Hematopoietic multipotent progenitor cell treated with erythropoietin and hydrocortisone succinate and interleukin-3 and kit ligand, for 8 days (in vitro differentiated cells): ENCODE measurements around the gene KRTAP1-5.
"Not testable (repeated sequence)": the region's sequence is repeated elsewhere in the genome, so short reads cannot be mapped to it uniquely, and the experiment has no call there.

Source experiments
- DNase-seq: peaks from one replicate; pipeline ENCODE4 v3.0.0-alpha.2; 2015

Gene KRTAP1-5

GRCh38 chr17:41026715-41027471 lies at the start of gene KRTAP1-5:
TSS of gene KRTAP1-5 (minus strand) at chr17:41027208. CDS start at chr17:41027155, 53 bp downstream.
- DNase-seq = no peak

DNA sequence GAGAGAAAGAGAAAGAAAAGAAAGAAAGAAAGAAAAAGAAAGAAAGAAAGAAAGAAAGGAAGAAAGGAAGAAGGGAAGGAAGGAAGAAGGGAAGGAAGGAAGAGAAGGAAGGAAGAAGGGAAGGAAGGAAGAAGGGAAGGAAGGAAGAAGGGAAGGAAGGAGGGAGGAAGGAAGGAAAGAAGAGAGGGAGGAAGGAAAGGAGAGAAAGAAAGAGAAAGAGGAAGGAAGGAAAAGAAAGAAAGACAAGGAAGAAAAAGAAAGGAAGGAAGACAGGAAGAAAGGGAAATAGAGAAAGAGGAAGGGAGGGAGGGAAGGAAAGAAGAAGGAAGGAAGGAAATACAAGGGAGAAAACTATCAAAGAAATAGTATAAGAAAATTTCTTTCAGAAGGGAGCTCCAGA lies 49.8 kb upstream of the KRTAP1-5 start:
- DNase-seq = no peak

- DNase-seq = no peak
Measured at GRCh38 chr17:41073676-41074075, 46.7 kb upstream of the KRTAP1-5 start.

DNA sequence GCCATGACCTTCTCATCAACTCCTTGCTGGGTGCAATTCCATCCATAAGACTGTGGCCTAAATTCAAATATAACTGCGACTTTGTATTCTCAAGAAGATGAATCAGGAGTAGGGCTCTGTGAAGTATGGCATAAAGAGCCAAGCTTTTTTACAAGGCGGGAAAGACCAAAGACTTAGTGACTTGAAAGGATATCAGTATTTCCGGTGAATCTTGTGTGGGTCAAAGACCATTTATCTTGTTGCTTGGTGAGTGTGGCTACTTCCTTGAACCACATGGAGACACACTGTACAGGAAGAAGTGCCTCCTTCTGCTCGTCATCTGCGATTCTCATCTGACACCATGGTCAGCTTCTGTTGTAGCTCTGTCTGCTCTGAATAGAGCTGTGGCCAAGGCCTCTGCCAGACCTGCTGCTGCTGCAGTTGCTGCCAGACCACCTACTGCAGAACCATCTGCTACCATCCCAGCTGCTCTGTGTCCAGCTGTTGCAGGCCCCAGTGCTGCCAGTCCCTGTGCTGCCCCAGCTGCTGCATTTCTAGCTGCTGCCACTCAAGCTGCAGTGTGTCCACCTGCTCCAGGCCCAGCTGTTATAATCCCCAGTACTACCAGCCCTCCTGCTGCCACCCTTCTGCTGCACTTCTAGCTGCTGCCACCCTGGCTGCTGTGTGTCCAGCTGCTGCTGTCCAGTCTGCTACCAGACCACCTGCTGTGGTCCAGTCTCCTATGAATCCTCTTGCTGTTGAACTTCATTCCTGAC lies 44.8 kb upstream of the KRTAP1-5 start:
- no peak for DNase-seq

GRCh38 chr17:41069031-41069430 lies 42.0 kb upstream of the KRTAP1-5 start:
- DNase-seq = no peak

DNA sequence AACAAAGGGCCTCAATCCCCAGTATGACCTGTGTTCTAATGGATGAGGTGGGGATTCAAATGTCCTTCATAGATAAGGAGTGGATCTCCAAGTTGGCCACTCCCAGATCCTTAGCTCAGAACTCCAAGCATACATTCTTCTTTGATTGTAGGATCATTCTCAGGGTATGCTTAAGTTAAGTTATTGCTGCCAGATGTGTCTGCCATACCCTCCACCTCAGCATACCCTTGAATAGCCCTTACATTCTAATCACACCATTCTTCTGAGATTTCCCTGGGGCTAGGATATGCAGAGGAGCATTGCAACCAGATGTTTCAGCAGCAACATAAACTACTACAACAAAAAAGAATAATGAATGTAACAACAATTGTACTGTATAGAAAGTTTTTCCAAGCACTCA lies 40.3 kb upstream of the KRTAP1-5 start:
- DNase-seq = no peak

DNA sequence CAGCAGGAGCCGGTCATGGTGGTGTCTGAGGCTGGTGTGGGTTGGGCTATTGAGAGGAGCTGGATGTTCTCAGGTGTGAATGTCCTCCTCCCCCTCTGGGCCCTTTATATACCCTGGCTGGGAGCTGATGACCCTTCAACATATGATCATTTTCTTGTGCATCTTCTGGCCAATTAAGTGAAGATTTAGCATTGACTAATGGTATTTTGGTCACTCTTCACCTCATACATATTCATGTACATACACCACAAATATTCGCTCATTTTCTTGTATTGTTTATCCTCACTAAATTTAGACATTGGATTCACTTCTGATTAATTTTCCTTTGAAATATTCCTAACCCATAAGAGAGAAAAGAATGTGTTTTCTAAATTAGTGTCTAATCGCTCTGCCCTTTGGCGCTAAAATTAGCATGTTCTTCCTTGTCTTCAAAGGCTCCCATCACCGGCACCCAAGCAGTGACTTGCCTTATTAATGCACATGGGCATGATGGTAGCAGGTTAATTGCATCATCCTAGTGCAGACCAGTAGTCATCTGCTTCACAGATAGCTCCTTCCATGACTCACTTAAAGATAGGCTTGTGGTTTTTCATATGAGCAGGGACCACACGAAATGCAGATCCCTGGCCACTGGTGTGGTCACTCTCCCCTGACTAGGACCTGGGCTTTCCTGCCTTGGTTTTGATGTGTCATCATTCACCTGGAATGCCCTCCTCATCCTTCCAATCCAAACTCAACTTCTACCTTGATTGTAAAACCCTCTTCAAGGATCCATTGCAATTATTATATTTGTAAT lies 39.0 kb upstream of the KRTAP1-5 start, which contains the start of gene KRTAP2-4:
KRTAP2-4 (minus strand) TSS at position 51 of the 796 bp plus-strand sequence; CDS start at position 17, 34 bp downstream.
- peak; percentile 5 for DNase-seq

DNA sequence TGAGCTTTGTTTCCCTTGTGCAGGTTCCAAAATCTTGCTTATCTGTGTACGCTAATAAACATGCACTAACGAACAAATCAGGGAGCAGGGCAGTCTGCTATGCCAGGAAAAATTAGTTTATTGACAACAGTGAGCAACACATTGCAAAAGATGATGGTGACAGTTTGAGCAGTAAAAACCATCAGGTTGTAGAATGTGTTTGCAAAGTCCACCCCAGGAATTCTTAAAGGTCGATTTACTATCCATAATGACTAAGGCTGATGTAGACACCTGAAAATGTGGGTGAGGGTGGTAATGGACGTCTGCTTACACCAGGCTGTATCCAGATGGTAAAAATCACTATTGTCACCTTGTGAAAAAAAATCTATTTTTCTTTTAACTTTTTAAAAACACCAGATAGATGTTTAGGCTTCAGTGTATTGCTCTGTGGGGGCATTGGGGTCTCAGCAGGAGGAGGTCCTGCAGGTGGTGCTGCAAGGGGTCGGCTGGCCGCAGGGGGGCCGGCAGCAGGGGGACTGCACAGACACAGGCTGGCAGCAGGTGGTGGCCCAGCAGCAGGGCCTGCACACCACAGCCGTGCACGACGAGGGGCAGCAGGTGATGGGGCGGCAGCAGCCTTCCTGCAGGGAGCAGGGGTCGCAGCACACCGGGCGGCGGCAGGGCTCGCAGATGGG lies 38.1 kb upstream of the KRTAP1-5 start:
- DNase-seq = not testable (repeated sequence)

DNA sequence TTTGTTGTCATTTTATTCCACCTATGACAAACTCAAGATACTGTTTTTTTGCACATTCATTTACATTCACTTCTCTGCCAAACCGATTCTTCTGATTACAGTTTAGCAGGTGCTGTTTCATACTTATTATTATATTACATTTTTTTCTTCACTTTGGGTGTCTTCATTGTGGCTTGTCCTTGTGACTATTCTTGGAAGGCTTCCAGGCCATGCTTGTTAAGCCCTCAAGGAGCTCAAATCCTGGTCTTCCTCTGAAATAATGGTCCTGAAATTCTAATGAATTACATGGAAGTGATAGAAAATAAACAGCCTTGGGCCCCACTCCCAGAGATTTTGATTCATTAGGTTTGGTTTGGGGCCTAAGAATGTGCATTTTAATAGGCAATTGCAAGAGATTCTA lies 37.3 kb upstream of the KRTAP1-5 start:
- DNase-seq = no peak

- DNase-seq = no peak
Measured at GRCh38 chr17:41063449-41063848, 36.4 kb upstream of the KRTAP1-5 start.

- DNase-seq = no peak
Measured at GRCh38 chr17:41061964-41062363, 35.0 kb upstream of the KRTAP1-5 start.

DNA sequence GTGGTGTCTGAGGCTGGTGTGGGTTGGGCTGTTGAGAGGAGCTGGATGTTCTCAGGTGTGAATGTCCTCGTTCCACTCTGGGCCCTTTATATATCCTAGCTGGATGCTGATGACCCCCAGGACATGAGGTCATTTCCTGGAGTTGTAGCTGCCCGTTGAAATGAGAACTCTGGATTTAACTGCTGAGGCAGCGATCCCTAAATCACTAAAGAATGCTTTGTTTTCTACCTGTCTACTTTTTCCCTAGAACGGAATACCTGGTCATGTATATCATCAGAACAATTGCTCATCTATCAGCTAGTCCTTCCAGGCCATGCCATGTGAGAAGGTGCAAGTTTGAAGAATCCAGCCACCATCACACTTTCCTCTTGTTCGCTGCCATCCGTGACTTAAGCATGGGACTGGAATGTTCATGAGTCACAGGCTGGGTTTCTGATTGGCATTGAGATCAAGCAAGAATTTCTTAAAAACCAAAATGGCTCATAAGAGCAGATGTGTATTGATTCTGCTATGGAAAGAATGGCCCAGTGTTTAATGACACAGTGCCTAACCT lies 33.1 kb upstream of the KRTAP1-5 start, which contains the start of gene KRTAP2-3:
KRTAP2-3 (minus strand) TSS at position 63 of the 553 bp plus-strand sequence. CDS start 64 bp downstream, outside the sequence.
- DNase-seq = no peak

DNA sequence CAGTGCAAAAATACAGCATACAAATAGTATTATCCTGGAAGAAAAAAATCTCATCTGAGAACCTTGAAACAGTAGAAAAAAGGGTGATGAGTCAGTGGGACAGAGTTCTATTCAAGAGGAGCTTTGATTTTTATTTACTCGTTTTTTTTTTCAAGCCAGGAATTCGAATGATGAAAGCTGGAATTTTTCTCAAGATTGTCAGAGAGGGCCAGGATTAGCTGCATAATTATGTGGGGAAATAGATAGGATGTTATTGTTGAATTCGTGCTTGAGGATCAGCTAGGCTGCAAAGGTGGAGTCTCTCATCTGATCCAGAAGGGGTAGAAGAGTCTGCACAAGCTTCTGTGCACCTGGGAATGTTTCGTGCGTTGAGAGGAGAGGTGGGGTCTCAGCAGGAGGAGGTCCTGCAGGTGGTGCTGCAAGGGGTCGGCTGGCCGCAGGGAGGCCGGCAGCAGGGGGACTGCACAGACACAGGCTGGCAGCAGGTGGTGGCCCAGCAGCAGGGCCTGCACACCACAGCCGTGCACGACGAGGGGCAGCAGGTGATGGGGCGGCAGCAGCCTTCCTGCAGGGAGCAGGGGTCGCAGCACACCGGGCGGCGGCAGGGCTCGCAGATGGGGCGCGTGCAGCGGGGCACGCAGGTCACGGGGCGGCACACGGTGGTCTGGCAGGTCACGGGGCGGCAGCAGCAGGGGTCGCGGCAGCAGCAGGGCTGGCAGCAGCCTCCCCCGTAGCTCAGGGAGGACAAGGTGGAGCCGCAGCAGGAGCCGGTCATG lies 32.5 kb upstream of the KRTAP1-5 start:
- not testable (repeated sequence) for DNase-seq

- no peak for DNase-seq
Measured at GRCh38 chr17:41058741-41059140, 31.7 kb upstream of the KRTAP1-5 start.

- no peak for DNase-seq
Measured at GRCh38 chr17:41057547-41057946, 30.5 kb upstream of the KRTAP1-5 start.

DNA sequence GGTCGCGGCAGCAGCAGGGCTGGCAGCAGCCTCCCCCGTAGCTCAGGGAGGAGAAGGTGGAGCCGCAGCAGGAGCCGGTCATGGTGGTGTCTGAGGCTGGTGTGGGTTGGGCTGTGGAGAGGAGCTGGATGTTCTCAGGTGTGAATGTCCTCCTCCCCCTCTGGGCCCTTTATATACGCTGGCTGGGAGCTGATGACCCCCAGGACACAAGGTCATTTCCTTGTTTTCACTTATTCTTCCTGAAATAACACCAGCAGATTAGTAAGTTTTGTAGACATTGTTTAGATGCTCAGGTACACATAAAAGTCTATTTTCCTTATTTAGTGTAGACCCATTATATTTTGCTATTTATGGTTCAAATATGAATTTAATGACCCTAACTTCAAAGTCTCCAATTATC lies 28.1 kb upstream of the KRTAP1-5 start, which contains the start of gene KRTAP2-2:
KRTAP2-2 (minus strand) TSS at position 101 of the 400 bp plus-strand sequence; CDS start at position 82, 19 bp downstream.
- not testable (repeated sequence) for DNase-seq

DNA sequence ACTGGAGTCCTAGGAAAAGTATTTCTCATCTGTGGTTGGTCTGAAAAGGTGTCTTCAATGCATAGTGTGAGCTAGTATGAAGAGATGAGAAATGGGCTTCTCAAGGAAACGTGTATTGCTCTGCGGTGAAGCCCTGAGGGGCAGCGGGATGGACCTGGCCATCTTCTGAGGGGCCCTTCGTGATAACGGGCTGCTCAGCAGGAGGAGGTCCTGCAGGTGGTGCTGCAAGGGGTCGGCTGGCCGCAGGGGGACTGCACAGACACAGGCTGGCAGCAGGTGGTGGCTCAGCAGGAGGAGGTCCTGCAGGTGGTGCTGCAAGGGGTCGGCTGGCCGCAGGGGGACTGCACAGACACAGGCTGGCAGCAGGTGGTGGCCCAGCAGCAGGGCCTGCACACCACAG lies 27.5 kb upstream of the KRTAP1-5 start:
- not testable (repeated sequence) for DNase-seq

DNA sequence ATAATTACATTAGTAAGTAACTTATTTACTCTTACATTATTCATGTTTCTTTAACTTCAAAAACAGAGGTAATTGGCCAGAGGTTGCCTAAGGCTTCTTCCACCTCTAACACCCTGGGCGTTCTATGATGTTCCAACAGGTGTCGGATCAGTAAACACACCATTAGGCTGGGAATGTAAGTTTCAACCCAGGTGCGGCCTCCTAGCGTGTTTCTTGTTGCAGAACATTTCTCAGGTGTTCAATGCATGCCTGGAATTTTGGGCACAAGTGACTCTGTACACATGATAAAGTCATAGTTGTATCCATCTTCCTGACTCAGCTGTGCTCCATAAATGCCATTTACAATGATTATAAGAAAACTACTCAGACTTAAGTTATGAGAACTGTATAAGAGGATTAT lies 27.0 kb upstream of the KRTAP1-5 start:
- no peak for DNase-seq

DNA sequence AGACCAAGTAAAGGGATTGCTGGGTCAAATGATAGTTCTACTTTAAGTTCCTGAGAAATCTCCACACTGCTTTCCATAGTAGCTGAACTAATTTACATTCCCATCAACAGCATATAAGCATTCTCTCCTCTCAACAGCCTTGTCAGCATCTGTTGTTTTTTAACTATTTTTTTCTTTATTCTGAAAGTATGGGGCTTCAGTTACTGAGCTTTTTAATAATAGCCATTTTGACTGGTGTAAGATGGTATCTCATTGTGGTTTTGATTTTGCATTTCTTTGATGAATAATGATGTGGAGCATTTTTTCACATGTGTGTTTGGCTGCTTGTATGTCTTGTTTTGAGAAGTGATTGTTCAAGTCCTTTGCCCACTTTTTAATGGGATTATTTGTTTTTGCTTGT lies 25.6 kb upstream of the KRTAP1-5 start:
- no peak for DNase-seq

DNA sequence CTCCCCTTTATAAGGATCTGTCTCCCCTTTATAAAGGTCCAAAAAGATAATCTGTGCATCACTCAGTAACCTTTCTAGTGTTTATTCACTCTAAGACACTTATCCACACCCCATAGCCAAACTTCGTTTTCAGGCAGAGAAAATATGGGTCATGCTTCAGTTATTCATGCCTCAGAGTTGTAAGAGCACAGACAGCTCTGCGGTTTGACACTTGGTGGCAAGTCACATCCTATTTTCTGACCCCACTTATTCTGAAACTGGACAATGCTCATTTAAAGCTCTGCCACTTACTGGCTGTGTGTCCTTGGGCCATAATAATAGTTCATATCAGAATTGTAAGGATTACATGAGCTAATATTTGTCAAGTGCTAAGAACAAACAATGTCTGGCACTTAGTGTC lies 22.1 kb upstream of the KRTAP1-5 start:
- no peak for DNase-seq

GRCh38 chr17:41048441-41048840 lies 21.4 kb upstream of the KRTAP1-5 start:
- no peak for DNase-seq
